Bronchial epithelial cell (primary cell): ENCODE data around the gene OGFOD3. TPM values are rescaled to one million over a fixed set of nuclear protein-coding genes. Genes with fewer than 3 reads are reported as not detected.

Experiments
- DNase-seq: peaks from one replicate; pipeline ENCODE4 v3.0.0-alpha.2; 2010; ENCODE audit warnings: low read depth
- FAIRE-seq: peaks from 2 replicates; lab custom pipeline; 2011; peaks lifted over from hg19 to GRCh38; lab: Jason Lieb, UNC
- H3K27me3 ChIP-seq: 2 replicates; pipeline ENCODE4 v1.5.1; 2011; ENCODE audit warnings: low read length; ENCODE audit not compliant: control insufficient read depth, insufficient read depth
- H3K36me3 ChIP-seq: 2 replicates; pipeline ENCODE4 v1.5.1; 2011; ENCODE audit warnings: low read length; ENCODE audit not compliant: control insufficient read depth, insufficient read depth
- H3K4me3 ChIP-seq: 2 replicates; pipeline ENCODE4 v1.5.1; 2011; ENCODE audit warnings: mild to moderate bottlenecking, low read depth, low read length, control low read depth
- total RNA-seq: library from RNA; depleted of rRNA; stranded (reverse); fragments of >200 nt; gene quantifications from 2 replicates; pipeline ENCODE4 v1.2.1, GENCODE V29; 2014
- TF ChIP-seq, protein P1 (sequence below): IDR thresholded peaks from 2 replicates; pipeline ENCODE4 v1.5.1; 2011; ENCODE audit warnings: mild to moderate bottlenecking, moderate library complexity, low read length, control low read depth, inconsistent platforms; ENCODE audit not compliant: insufficient read depth, severe bottlenecking

Gene OGFOD3
- total RNA-seq, 1 donor from 2014 or later = 25.0 TPM

DNA sequence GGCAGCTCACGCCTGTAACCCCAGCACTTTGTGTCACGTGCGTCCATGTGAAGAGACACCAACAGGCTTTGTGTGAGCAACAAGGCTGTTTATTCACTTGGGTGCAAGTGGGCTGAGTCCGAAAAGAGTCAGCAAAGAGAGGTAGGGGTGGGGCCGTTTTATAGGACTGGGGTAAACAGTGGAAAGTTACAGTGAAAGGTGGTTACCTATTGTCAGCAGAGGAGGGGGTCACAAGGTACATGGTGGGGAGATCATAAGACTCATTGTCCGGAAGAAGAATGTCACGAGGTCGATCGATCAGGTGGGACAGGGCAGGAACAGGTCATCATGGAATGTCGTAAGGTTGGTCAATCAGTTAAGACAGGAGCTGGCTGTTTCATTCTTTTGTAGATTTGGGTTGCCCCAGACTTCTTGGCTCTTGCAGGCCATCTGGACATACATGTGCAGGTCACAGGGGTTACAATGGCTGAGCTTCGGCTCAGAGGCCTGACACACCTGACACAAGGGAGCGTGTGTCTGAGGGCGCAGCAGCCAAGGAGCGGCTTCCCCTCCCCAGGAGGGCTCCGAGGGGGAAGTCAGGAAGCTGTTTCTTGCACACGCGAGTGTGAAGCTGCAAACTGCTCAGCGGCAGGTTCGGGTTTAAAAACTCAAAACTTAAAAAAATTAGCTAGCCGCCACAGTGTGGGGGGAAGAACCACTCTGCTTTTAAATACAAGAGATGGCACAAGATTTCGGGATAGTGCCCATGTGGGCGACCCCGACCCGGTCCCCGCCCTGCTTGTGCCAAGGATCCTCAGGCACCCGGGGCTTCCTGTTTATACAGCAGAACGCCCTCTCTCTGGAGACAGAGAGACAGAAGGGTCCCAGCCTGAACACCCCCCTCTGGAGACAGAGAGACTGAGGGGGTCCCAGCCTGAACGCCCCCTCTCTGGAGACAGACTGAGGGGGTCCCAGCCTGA lies 71.8 kb downstream of the OGFOD3 start:
- DNase-seq = no peak
- FAIRE-seq = no peak
- Histone ChIP-seq H3K36me3 (no peaks in the 10 kb centered on the region), H3K27me3 (no peaks in the 10 kb centered on the region), H3K4me3 (no peak overlapping the region)
- TF ChIP-seq, protein P1, sequence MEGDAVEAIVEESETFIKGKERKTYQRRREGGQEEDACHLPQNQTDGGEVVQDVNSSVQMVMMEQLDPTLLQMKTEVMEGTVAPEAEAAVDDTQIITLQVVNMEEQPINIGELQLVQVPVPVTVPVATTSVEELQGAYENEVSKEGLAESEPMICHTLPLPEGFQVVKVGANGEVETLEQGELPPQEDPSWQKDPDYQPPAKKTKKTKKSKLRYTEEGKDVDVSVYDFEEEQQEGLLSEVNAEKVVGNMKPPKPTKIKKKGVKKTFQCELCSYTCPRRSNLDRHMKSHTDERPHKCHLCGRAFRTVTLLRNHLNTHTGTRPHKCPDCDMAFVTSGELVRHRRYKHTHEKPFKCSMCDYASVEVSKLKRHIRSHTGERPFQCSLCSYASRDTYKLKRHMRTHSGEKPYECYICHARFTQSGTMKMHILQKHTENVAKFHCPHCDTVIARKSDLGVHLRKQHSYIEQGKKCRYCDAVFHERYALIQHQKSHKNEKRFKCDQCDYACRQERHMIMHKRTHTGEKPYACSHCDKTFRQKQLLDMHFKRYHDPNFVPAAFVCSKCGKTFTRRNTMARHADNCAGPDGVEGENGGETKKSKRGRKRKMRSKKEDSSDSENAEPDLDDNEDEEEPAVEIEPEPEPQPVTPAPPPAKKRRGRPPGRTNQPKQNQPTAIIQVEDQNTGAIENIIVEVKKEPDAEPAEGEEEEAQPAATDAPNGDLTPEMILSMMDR = no peak

DNA sequence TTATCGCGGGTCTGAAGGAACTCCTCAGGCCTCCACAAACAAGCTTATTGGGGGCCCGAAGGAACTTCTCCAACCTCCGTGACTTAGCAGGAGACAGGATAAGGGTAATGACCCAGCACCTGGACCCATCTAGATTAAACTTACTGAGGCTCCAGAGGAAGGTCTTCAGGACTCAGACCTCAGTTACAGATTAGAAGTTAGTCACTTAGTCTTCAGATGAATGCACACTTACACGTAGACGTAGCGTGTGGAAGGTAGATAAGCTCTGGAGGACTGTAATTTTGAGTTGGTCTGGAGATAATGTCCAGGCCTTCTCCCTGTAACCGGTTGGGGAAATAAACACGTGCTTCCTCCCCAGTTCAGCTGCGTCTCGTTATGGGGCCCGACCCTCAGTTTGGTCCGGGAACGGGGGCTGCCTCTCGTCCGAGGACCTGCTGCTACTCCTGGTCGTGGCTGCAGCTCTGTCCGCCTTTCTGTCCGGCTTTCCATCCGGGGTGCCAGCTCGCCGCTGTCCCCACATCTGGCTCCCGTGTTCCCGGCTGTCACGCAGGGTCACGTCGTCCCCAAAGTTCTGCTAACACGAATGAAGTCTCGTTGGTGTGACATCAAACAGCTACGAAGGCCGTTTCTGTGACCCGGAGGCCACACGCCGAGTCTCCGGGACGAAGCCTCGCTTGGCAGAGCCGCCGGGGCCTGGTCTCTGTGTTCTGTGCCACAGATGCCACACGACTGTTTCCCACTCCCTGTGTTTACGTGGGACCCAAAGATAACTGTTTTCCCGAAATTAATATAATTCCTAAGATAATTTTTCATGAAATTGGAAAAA lies 73.0 kb downstream of the OGFOD3 start:
- no peak for FAIRE-seq
- TF ChIP-seq, protein P1 = no peak

DNA sequence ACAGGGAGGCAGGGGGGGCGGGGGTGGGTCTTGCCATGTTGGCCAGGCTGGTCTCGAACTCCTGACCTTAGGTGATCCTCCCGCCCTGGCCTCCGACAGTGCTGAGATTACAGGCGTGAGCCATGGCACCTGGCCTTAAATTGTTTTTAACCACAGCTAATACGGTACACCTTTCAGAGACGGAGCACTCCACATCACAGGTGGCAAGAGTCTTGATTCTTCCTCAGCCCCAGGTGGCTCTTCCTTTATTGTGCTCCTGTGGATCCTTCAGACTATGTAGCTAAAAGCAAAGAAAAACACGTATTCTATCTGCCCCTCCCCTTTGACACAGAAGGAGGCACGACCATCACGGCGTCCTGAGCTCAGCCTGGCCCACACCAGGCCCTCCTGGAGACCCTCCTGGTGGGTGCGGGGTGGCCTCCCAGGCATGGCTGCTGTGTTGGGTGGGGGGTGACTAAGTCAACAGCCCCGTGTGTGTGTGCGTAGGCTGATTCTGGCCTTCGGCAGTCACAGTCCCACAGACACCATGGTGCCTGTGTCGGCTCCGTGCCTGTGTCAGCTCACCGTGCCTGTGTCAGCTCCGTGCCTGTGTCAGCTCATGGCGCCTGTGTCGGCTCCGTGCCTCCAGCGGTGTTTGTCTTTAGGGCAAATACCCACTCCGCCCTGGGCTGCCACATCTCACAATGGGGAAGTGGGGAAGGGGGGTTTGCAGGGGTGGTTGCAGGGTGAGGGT lies 74.0 kb downstream of the OGFOD3 start:
- no peak for FAIRE-seq
- TF ChIP-seq, protein P1 = no peak

More for the DNA sequence above, 73.0 kb downstream of the OGFOD3 start:
- Histone ChIP-seq H3K4me3 (no peak overlapping the region), H3K36me3 (no peaks in the 10 kb centered on the region), H3K27me3 (no peaks in the 10 kb centered on the region)
- DNase-seq = no peak

DNA sequence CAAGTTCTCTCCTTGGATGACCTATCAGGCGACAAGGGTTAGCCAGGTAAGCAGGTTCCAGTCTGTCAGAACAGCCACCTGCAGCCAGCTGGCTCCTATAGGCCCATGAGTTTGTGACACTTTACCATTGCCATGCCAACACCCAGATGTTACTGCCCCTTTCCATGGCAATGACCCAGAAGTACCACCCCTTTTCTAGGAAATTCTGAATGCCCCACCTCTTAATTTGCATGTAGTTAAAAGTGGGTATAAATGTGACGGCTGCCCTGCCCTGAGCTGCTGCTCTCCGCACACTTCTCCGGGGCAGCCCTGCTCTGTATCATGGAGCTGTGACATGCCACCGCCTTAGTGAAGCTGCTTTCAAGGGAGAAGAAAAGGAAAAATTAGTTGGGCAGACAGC lies 74.8 kb downstream of the OGFOD3 start:
- no peak for DNase-seq
- Histone ChIP-seq H3K36me3 (no peaks in the 10 kb centered on the region), H3K4me3 (no peak overlapping the region), H3K27me3 (no peaks in the 10 kb centered on the region)
- FAIRE-seq = no peak
- TF ChIP-seq, protein P1 = no peak

More for the DNA sequence above, 74.0 kb downstream of the OGFOD3 start:
- DNase-seq = no peak
- no peaks in the 10 kb centered on the region for H3K36me3 ChIP-seq
- H3K4me3 ChIP-seq = no peak overlapping the region
- H3K27me3 ChIP-seq = no peaks in the 10 kb centered on the region

DNA sequence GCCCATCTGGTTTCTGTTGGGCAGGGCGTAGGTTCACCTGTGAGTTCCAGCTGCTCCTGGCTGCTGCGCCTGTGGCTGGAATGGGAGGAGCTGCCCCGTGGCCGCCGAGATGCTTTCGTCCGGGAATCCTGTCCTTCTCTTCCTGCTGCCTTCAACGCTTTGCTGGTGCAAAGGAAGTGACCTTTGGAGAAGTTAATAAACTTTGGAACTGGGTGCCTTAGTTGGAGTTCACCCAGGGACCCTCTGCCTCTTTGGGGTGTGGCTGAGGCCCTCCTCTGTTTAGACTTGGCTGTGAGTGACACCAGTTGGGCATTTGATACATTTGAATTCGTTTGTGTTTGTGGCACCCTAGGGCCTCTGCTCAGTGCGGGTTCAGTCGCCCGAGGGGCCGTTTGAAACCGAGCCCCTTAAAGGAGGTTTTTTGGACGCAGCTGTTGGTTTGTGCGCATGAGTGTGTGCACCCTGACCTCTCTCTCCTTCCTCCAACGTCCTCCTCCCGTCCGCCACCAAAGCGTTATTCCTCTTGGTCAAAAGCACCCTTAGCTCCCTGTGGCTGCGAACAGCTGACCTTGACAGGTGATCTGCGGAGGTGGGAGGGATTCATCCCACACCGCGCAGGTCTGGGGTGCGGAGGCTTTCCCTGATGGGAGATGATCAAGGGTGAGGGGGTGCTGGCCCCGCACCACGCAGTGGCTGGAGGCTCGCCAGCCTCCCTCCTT lies 75.9 kb downstream of the OGFOD3 start:
- Histone ChIP-seq H3K36me3 (no peaks in the 10 kb centered on the region), H3K4me3 (no peak overlapping the region), H3K27me3 (no peaks in the 10 kb centered on the region)
- TF ChIP-seq, protein P1 = no peak
- FAIRE-seq (no peak), DNase-seq (no peak)
